SKM-1 (cell line): Measurements from ENCODE around the gene RBM10.

Experiments used
- DNase-seq: peaks from one replicate; lab custom pipeline; 2025; ENCODE audit not compliant: unreplicated experiment; lab: John Stamatoyannopoulos, UW

RBM10 gene

DNA sequence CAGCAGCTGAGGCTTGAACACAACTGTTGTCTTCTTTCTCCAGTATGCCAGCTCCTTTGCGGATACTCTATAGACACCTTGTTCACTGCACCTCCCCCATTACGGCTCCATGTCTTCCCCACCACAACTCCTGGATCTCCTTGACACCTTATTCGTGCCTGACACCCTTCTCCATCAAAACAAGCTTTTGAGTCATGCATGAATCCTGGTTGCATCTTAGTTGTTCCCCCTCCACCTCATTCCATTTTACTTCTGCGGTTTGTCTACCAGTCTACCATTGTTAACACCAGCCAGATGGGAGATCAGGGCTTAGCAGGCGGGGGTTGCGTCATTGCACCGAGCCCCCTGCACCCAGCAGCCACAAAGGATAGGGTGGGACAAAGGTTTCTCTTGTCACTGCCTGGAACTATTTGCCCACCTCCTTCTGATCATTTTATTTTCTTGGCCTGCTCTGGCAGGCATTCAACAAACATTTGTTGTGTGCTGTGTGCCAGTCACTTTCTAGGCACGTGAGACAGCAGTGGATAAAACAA, 71.4 kb downstream of the RBM10 start:
- DNase-seq = no peak

DNA sequence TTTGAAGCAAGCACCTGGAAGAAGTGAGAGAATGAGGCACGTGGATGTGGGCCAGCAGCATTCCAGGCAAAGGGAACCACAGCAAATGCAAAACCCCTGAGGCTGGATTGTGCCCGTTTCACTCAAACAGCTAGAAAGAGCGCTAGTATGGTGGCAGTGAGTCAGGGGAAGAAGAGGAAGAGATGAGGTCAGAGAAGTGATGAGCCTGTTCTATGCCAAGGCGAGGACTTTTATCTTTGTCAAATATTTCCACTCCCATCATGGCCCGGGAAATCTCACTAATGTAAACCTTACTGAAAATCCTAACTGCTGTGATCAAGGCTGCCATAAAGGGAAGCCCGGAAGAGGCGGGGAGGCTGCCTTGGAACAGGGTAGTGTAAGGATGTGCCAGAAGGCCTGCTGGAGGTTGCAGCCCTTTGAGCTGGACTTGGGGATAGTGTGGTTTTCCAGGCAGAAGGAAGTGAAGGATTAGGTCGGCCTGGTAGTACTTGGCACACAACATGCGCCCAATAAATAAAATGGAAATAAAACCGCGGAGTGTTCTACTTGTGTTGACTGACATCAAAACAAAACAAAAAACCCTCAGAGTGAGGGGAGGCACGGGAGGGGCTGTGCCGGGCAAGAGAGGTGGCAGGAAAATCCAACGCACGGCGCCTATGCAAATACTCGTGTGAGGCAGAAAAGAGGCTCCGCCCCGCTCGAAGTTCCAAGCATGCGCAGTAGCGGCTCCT, 72.3 kb downstream of the RBM10 start:
- DNase-seq = no peak

DNA sequence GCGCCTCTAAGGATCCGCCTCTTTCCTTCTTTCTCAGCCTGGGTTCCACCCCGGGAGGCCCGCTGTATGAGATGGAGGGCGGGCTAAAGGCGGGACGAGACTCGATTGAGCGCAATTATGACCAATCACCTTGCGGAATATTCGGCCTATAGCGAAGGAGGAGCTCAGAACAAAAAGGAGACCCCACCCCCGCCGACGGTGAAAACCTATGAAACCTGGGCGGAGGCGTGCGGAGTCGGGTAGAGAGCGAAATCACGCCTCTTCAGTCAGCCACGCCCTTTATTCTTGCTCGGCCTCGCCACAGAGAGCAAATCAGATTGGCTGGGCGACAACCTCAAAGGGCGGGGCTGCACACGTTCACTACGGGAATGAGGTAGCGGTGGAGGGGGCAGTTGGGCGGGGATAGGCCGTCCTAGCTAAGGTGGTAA, 72.8 kb downstream of the RBM10 start:
- peak; percentile 97 for DNase-seq

DNA sequence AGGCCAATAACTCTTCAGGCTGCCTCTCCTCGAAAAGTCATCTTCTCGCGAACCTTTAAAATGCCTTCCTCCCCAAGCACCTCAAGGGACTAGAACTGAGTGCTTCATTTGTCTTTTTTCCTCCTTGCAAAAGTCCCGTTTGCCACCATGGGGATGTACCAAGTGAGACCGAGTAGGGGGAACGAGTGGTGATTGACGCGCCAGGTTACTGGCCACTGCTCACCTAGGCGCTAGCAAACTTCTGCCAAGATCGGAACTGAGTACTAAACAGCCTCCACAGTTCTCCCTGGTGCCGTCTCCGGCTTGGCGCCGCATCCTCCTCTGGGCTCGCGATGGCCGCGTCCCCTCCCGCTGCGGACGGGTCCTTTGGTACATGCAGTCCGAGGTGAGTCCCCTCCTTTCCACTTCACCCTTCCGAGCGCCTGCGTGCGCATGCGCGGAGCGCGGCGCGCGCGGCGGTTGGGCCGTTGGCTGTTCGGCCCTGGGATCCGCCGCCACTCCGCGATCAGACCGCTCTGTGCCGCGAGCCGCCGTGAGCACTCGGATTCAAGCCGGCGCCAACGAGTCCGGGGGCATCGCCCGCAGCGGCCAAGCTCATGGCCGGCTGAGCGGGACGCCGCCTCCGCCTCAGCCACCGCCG, 73.4 kb downstream of the RBM10 start, which contains the start of gene CDK16:
Gene CDK16 (plus strand): TSS at position 402 of the 640 bp plus-strand sequence. CDS start 4,877 bp downstream, outside the sequence.
- DNase-seq = peak; percentile 46

GRCh38 chrX:47218920-47219815, 74.1 kb downstream of the RBM10 start:
- DNase-seq = no peak

- no peak for DNase-seq
These were observed 76.7 kb downstream of the RBM10 start for GRCh38 chrX:47221756-47222155.

GRCh38 chrX:47222751-47223350, 77.8 kb downstream of the RBM10 start:
- DNase-seq = no peak

DNA sequence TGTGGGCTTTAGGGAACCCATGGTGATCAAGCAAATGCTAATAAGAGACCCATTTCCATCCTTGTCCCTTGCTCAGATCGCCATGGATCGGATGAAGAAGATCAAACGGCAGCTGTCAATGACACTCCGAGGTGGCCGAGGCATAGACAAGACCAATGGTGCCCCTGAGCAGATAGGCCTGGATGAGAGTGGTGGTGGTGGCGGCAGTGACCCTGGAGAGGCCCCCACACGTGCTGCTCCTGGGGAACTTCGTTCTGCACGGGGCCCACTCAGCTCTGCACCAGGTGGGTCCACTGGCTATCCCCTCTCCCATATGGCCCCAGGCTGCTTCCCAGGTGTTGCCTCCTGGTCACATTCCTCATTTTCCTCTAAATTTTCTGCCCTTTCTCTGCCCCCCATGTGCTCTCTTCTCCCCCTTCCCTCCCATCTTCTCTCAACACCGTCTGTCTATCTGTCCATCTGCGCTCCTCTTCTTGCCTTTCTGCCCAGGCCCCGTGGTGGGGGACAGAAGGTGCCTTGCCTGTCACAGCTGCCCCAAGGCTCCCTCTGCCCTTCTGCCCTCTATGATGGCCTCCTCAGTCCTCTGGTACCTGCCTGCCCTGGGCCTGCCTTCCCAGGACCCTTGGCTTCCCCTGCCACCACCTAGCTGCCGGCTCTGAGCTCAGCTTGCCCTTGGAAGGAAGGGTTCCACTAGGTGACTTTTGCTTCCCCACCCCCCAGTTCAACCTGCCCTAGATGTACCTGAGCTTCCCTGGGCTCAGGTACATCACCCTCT, 78.6 kb downstream of the RBM10 start:
- DNase-seq = no peak

GRCh38 chrX:47224266-47224895, 79.4 kb downstream of the RBM10 start:
- DNase-seq = no peak

DNA sequence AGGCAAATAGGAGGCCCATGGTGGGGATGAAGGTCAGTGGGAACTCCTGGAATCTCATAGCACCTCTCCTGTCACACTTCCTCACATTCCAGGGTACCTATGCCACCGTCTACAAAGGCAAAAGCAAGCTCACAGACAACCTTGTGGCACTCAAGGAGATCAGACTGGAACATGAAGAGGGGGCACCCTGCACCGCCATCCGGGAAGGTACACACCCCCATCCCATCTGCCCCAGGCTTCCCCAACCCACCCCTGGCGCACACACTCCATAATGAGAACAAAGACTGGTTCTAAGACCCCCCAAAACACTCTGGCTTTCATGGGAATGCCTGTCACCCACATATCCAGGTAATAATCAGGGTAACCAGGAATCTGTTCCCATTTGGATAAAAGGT, 79.9 kb downstream of the RBM10 start:
- DNase-seq = no peak

- no peak for DNase-seq
These were observed 81.0 kb downstream of the RBM10 start for GRCh38 chrX:47226071-47226470.

GRCh38 chrX:47226531-47227333, 81.7 kb downstream of the RBM10 start:
- no peak for DNase-seq

GRCh38 chrX:47227334-47227583, 82.2 kb downstream of the RBM10 start:
- no peak for DNase-seq

- DNase-seq = no peak
These were observed 83.7 kb downstream of the RBM10 start for GRCh38 chrX:47228550-47229270.

- no peak for DNase-seq
These were observed 84.4 kb downstream of the RBM10 start for GRCh38 chrX:47229427-47229826.

DNA sequence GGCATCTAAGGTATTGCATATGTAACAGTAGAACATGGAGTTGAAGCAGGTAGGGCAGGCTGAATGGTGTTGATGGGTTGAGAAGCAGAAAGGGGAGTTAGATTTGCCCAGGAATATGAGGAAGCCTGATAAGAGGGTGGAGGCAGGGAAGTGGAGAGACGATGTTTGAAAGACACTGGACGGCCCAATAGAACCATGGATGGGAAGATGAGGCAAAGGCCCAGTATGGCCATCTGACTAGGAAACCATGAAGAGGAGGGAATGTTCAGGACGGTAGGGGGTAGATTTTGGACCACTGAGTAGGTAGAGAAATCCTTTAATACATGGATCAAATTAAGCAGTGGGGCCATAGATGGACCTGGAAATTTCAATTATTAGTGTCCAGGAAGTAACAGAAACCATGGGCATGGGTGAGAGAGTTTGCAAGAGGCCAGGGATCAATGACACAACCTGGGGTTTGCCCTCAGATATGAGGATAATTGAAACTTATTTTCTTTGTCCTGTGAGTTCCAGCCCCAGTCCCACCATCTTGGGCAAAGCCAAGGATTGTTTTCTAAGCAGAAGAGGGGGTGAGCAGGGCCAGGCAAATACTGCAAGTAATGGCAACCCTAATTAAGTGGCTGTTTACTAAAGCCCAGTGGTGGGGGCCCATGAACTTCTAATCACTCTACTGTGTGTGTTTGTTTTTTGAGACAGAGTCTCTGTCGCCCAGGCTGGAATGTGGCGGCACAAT, 85.3 kb downstream of the RBM10 start:
- no peak for DNase-seq

- DNase-seq = no peak
These were observed 86.1 kb downstream of the RBM10 start for GRCh38 chrX:47231167-47231566.
